HL-60 (cell line): Measurements from ENCODE around the gene DOCK1.

Experiments used
- DNase-seq, 2 experiments: peaks; one replicate each; pipeline ENCODE4 v3.0.0-alpha.2; 2010 to 2020; ENCODE audit warnings: low read depth in 1 of 2, low spot score in 1 of 2
- H3K27ac ChIP-seq: fragments of 250-450 bp; sonication (Bioruptor Pico); replicated peaks from 2 replicates; pipeline ENCODE4 v1.5.1; 2020; ENCODE audit warnings: mild to moderate bottlenecking, moderate library complexity
- H3K27me3 ChIP-seq: fragments of 250-450 bp; sonication (Bioruptor Pico); 2 replicates; pipeline ENCODE4 v1.5.1; 2021; ENCODE audit warnings: mild to moderate bottlenecking, moderate library complexity; ENCODE audit not compliant: insufficient read depth, poor library complexity, severe bottlenecking
- H3K4me3 ChIP-seq: replicated peaks from 2 replicates; pipeline ENCODE4 v1.5.1; 2011; ENCODE audit warnings: mild to moderate bottlenecking, control low read depth, low read length; ENCODE audit not compliant: insufficient read depth
- GABPA ChIP-seq: IDR thresholded peaks from 2 replicates; pipeline ENCODE4 v1.6.1; 2012; ENCODE audit warnings: low read depth
- POLR2AphosphoS5 ChIP-seq: IDR thresholded peaks from 2 replicates; pipeline ENCODE4 v1.6.1; 2012; ENCODE audit warnings: low read depth
- SPI1 ChIP-seq: IDR thresholded peaks from 2 replicates; pipeline ENCODE4 v1.6.1; 2012; ENCODE audit warnings: low read depth, mild to moderate bottlenecking, borderline replicate concordance
- TF ChIP-seq, protein P1 (sequence below): IDR thresholded peaks from 2 replicates; pipeline ENCODE4 v1.6.1; 2012; ENCODE audit warnings: low read depth; ENCODE audit not compliant: insufficient replicate concordance
- TF ChIP-seq, protein P2 (sequence below): IDR thresholded peaks from one replicate; pipeline ENCODE4 v1.5.1; 2011; ENCODE audit warnings: low read length, control low read depth, inconsistent platforms; ENCODE audit not compliant: insufficient read depth

Gene DOCK1

DNA sequence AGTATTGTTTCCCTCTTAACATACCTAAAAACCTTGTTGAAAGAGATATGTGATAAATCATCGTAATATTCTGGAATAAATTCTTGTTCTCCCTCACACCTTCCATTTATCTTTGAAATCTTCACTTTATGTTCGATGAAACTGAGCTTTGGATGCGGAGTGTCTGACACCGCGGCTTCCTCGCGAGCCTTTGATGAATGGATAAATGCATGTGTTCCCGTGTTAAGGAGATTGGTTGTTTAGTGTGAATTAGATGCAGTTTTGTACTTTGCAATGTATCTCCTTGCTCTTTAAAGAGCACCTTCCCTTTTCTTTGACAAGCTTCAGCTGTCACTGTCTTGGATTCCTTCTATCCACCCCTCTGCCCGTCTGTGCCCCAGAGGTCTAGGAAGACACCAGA lies 138.1 kb downstream of the DOCK1 start:
- DNase-seq = no peak
- Histone ChIP-seq H3K27ac (no peak overlapping the region), H3K4me3 (no peak overlapping the region), H3K27me3 (no peaks in the 10 kb centered on the region)
- TF ChIP-seq, protein P1, sequence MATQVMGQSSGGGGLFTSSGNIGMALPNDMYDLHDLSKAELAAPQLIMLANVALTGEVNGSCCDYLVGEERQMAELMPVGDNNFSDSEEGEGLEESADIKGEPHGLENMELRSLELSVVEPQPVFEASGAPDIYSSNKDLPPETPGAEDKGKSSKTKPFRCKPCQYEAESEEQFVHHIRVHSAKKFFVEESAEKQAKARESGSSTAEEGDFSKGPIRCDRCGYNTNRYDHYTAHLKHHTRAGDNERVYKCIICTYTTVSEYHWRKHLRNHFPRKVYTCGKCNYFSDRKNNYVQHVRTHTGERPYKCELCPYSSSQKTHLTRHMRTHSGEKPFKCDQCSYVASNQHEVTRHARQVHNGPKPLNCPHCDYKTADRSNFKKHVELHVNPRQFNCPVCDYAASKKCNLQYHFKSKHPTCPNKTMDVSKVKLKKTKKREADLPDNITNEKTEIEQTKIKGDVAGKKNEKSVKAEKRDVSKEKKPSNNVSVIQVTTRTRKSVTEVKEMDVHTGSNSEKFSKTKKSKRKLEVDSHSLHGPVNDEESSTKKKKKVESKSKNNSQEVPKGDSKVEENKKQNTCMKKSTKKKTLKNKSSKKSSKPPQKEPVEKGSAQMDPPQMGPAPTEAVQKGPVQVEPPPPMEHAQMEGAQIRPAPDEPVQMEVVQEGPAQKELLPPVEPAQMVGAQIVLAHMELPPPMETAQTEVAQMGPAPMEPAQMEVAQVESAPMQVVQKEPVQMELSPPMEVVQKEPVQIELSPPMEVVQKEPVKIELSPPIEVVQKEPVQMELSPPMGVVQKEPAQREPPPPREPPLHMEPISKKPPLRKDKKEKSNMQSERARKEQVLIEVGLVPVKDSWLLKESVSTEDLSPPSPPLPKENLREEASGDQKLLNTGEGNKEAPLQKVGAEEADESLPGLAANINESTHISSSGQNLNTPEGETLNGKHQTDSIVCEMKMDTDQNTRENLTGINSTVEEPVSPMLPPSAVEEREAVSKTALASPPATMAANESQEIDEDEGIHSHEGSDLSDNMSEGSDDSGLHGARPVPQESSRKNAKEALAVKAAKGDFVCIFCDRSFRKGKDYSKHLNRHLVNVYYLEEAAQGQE = no peak
- TF ChIP-seq, protein P2, sequence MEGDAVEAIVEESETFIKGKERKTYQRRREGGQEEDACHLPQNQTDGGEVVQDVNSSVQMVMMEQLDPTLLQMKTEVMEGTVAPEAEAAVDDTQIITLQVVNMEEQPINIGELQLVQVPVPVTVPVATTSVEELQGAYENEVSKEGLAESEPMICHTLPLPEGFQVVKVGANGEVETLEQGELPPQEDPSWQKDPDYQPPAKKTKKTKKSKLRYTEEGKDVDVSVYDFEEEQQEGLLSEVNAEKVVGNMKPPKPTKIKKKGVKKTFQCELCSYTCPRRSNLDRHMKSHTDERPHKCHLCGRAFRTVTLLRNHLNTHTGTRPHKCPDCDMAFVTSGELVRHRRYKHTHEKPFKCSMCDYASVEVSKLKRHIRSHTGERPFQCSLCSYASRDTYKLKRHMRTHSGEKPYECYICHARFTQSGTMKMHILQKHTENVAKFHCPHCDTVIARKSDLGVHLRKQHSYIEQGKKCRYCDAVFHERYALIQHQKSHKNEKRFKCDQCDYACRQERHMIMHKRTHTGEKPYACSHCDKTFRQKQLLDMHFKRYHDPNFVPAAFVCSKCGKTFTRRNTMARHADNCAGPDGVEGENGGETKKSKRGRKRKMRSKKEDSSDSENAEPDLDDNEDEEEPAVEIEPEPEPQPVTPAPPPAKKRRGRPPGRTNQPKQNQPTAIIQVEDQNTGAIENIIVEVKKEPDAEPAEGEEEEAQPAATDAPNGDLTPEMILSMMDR = no peak
- no peak for TF ChIP-seq SPI1
- no peak for TF ChIP-seq GABPA
- TF ChIP-seq POLR2AphosphoS5 = no peak

DNA sequence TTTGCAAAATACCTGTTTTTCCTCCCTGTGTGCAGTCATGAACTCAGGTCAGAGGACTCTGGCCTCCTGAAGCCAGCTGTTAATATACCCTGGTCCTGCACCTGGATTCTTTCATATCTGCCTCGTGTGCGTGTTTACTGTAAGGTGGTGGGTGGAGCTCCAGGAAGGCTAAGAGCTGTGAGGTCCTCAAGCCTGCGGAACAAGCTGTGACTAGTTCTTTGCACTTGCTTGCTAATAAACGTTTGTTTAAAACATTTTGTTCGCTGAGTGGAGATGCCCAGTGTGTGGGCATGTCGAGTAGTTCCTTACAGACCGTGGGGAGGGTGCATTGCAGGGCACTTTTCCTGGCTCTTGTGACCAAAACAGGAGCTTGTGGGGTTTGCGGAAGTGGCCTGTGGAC lies 139.0 kb downstream of the DOCK1 start:
- DNase-seq = no peak
- no peak overlapping the region for H3K27ac ChIP-seq
- no peaks in the 10 kb centered on the region for H3K27me3 ChIP-seq
- TF ChIP-seq, protein P1 = no peak
- TF ChIP-seq, protein P2 = no peak
- no peak for TF ChIP-seq POLR2AphosphoS5
- no peak for TF ChIP-seq SPI1
- TF ChIP-seq GABPA = no peak
- no peak overlapping the region for H3K4me3 ChIP-seq

DNA sequence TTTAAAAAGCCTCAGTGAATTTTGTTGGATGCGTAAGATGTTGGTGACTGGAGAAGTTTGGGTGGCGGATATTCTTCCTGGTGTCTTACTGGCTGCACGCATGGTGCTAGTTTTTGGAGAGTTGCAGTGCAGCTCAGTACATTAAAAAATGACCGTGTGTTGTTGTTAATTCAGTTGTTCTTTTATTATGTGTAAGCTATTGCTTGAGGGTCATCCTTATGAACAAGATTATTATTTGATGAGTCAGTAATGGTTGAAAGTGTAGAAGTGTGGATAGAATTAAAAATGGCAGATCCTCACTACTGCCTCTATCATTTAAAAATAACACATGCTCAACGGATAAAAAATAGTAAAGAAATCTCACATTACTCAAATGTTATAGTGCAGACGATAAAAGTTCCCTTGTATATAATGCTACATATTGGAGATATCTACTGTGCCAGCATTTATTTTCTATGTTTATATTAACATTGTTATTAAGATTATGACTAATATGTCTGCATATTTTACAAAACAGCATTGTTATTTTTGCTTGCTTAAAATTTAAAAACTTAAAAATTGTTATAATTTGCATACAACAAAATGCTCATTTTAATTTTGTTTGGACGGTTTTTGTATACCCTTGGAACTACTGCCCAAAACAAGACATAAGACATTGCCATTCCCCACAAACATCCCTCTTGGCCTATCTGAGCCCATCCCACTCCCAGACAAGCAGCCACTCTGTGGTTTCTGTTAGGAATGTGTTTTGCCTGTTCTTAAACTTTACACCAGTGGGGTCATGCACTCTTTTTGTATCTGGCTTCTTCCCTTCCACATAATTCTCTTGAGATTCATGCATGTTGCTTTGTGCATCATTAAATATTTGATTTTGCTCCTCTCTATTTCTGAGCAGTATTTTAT lies 142.0 kb downstream of the DOCK1 start:
- Histone ChIP-seq H3K27me3 (no peaks in the 10 kb centered on the region), H3K4me3 (no peak overlapping the region), H3K27ac (no peak overlapping the region)
- TF ChIP-seq, protein P2 = no peak
- TF ChIP-seq, protein P1 = no peak
- TF ChIP-seq POLR2AphosphoS5 (no peak), GABPA (no peak), SPI1 (no peak)
- no peak for DNase-seq
